Mucosa of descending colon (tissue), 3 donors: Measurements from ENCODE around the gene PLCD3. TPM values are rescaled to one million over a fixed set of nuclear protein-coding genes. Genes with fewer than 3 reads are reported as not detected.

Experiments used
- ATAC-seq: fragments of 200-7000 bp; cut with Tn5 transposase; one replicate; pipeline ENCODE4 v1.9.1; 2020; ENCODE audit warnings: mild to moderate bottlenecking, moderate library complexity
- DNase-seq, 3 donors: peaks; one replicate each; pipeline ENCODE4 v3.0.0-alpha.2; 2020
- H3K36me3 ChIP-seq: fragments of 200-600 bp; one replicate; pipeline ENCODE4 v1.8.0; 2021; ENCODE audit warnings: low read depth, mild to moderate bottlenecking
- H3K4me1 ChIP-seq: fragments of 200-600 bp; one replicate; pipeline ENCODE4 v1.8.0; 2021; ENCODE audit warnings: low read depth, mild to moderate bottlenecking
- H3K4me3 ChIP-seq: fragments of 200-600 bp; one replicate; pipeline ENCODE4 v1.8.0; 2021; ENCODE audit warnings: mild to moderate bottlenecking
- H3K9me3 ChIP-seq: fragments of 200-600 bp; one replicate; pipeline ENCODE4 v1.8.0; 2021; ENCODE audit warnings: mild to moderate bottlenecking
- intact Hi-C, 2 donors: fragments of 100-400 bp; cut with DNase I in 1 of 2; cut with micrococcal nuclease in 1 of 2; formaldehyde crosslinking; loops; one replicate each; pipeline versions ENCODE4 v1.11.0 to v1.11.1; 2022; cut with DNase I, micrococcal nuclease
- total RNA-seq, 3 donors: library from RNA; stranded (reverse); fragmentation: NEBNext Ultra II Directional in 2 of 3; extraction: Animal tissue kit (Norgen Biotek cat#: 25700) in 2 of 3; gene quantifications; one replicate each; pipeline versions ENCODE4 v1.2.1 to v1.2.4, GENCODE V29; 2021 to 2023
- TF ChIP-seq, protein P1 (sequence below): fragments of 200-600 bp; IDR thresholded peaks from one replicate; pipeline ENCODE4 v1.8.0; 2022; ENCODE audit warnings: antibody characterized with exemption, mild to moderate bottlenecking
- donor health status: DM: no; HTN: no; CAD: no; lungs with moderate emphysema.
- donor health status: DM: no; HTN: no; CAD: no.
- donor health status: DM: no; HTN: yes; CAD: no.

Gene PLCD3
- total RNA-seq, 3 donors from 2014 or later = 205 to 562 (median 232) TPM

DNA sequence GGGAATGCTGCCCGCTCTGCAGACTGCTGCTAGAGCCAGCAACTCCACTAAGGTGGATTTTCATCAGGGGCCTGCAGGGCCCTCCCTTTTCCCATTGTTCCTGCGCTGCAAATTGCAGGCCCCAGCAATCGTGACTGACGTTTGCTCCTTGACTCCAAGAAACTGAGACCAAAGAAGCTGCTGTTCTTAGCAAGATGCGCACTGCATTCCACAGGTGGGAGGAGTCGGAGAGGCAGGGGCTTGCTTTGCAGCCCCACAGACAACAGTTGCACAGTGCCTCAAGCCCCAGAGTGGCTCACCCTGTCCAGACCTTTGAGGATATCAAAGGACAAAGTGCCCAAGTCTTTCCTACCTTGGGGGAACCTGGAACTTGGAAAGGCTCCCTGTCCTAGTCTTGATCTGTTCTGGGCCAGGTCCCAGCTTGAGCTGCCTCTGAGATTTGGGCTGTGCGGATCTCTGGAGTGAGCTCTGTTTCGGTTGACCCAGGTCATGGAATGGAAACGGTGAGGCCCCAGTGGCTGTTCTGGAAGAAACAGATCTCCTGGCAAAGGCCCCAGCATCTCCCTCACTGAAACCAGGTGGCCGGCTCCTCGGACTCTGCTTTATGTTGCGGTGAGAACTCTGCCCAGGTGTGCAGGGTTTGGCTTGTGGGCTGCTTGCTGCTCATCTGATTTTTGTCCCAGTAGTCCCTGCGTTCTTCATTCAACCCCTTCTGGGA lies 24.9 kb downstream of the PLCD3 start:
- no peaks in the 10 kb centered on the region for H3K9me3 ChIP-seq
- ATAC-seq = no peak
- TF ChIP-seq, protein P1, sequence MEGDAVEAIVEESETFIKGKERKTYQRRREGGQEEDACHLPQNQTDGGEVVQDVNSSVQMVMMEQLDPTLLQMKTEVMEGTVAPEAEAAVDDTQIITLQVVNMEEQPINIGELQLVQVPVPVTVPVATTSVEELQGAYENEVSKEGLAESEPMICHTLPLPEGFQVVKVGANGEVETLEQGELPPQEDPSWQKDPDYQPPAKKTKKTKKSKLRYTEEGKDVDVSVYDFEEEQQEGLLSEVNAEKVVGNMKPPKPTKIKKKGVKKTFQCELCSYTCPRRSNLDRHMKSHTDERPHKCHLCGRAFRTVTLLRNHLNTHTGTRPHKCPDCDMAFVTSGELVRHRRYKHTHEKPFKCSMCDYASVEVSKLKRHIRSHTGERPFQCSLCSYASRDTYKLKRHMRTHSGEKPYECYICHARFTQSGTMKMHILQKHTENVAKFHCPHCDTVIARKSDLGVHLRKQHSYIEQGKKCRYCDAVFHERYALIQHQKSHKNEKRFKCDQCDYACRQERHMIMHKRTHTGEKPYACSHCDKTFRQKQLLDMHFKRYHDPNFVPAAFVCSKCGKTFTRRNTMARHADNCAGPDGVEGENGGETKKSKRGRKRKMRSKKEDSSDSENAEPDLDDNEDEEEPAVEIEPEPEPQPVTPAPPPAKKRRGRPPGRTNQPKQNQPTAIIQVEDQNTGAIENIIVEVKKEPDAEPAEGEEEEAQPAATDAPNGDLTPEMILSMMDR = no peak
- no peak overlapping the region for H3K4me3 ChIP-seq
- no peak for DNase-seq
- peaks cover 17% of the 10 kb centered on the region for H3K36me3 ChIP-seq
- no peaks in the 10 kb centered on the region for H3K4me1 ChIP-seq
- intact Hi-C loops = no loop called here

DNA sequence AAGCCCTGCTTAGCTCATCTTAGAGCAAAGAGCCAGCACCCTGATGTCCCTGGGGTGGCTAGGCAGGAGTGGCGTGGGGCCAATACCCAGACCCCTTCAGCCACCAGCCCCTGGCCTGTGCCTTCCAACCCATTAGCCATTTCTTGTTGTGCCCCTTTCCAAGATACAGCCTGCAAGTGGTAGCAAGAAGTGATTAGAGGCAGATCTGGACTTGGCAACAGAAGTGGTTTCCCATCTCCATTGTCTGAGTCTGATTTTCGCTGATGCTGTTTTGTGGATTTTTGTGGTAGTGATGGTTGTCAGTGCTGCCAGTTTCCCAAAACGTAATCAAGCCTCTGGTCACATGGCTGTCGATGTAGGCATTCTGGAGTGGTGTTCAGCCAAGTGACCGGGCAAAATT lies 25.7 kb downstream of the PLCD3 start:
- Histone ChIP-seq H3K9me3 (no peaks in the 10 kb centered on the region), H3K4me1 (no peaks in the 10 kb centered on the region), H3K36me3 (peaks cover 17% of the 10 kb centered on the region), H3K4me3 (no peak overlapping the region)
- no peak for ATAC-seq
- DNase-seq = no peak
- intact Hi-C loops = no loop called here
- TF ChIP-seq, protein P1 = no peak

DNA sequence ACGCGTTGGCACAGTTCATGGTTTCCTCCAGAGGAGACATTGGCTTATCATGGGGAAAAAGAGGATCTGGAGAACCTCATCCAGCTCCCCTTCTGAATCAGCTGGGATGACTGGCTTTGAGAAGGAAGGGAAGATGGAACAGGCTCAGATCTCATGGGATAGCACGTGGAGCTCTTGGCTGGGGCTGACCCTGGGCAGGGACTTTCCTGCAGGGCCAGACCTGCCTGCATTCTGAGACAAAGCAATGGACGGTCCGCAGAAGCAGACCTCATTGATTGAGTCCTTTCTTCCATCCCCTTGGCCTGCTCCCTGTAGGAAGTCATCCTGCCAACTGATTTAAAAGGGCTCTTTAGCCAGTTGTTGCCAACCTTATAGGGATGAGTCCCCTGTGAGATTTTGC lies 26.2 kb downstream of the PLCD3 start:
- H3K4me3 ChIP-seq = no peak overlapping the region
- intact Hi-C loops = no loop called here
- TF ChIP-seq, protein P1 = no peak
- no peaks in the 10 kb centered on the region for H3K4me1 ChIP-seq
- DNase-seq (no peak), ATAC-seq (no peak)
- H3K36me3 ChIP-seq = peaks cover 17% of the 10 kb centered on the region
- H3K9me3 ChIP-seq = no peaks in the 10 kb centered on the region

DNA sequence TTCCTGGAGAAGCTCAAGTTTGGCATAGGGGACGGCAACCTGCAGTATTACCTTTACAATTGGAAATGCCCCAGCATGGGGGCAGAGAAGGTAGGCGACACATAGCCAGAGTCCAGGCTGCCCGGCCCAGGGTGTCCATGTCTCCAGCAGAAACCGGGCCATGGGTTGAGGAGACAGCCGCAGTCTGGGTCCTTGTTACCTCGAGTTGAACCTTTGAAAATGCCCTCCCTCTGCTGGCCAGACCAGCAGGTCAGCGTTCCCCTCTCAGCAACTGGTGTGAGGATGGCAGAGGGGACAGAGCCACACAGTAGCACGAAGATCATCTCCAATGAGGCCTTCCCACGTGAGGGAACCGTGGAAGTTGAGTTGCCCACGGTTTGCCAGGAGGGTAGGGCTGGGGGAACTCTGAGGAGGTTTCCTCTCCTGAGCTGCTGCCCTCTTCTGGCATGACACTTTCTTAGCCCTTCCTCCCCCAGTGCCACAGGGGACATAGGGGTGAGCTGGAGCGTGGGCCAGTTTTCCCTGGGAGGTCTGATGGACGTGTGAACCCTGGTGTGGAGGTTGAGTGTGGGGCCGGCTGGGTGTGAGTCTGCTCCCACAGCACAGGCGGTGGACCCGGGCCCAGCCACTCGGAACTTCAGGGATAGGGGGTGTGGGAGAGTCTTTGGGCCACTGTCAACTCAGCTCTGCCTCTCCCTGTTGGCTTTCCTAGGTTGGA lies 27.2 kb downstream of the PLCD3 start:
- H3K4me1 ChIP-seq = no peaks in the 10 kb centered on the region
- intact Hi-C loops = no loop called here
- no peak for ATAC-seq
- no peaks in the 10 kb centered on the region for H3K9me3 ChIP-seq
- H3K36me3 ChIP-seq = peaks cover 17% of the 10 kb centered on the region
- H3K4me3 ChIP-seq = no peak overlapping the region
- no peak for DNase-seq
- TF ChIP-seq, protein P1 = no peak

DNA sequence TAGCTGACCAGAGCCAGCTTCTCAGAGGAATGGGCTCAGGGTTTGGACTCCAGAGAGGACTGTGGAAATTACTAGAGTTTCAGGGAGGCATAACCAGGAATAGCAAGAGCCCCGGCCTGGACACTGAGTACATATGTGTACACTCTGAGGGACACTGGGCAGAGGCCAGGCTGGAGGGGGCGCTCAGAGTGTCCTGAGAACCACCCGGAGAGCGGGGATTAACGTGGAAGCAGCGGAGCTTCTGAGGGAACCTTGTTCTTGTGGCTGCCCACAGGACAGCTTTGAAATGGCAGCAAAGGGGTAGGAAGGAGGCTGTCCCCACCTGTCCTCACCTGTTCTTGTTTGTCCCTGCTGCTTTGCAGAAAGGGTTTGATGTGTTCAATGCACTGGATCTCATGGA lies 27.8 kb downstream of the PLCD3 start:
- intact Hi-C loops = no loop called here
- no peaks in the 10 kb centered on the region for H3K9me3 ChIP-seq
- no peaks in the 10 kb centered on the region for H3K4me1 ChIP-seq
- no peak overlapping the region for H3K4me3 ChIP-seq
- TF ChIP-seq, protein P1 = no peak
- ATAC-seq (no peak), DNase-seq (no peak)
- H3K36me3 ChIP-seq = peaks cover 17% of the 10 kb centered on the region
